ENCODE measurements around the gene ARL17B.
"Not testable (repeated sequence)": the region's sequence is repeated elsewhere in the genome, so short reads cannot be mapped to it uniquely, and the experiment has no call there.

ARL17B gene

GRCh38 chr17:46244949-46245768, 116.4 kb downstream of the ARL17B start:
- not testable (repeated sequence) for DNase-seq

GRCh38 chr17:46244339-46244913, 117.1 kb downstream of the ARL17B start:
- DNase-seq = not testable (repeated sequence)

- DNase-seq = not testable (repeated sequence)
Observed at GRCh38 chr17:46243928-46244327, 117.6 kb downstream of the ARL17B start.

- not testable (repeated sequence) for DNase-seq
Observed at GRCh38 chr17:46243505-46243904, 118.1 kb downstream of the ARL17B start.

- DNase-seq = not testable (repeated sequence)
Observed at GRCh38 chr17:46231359-46231758, 130.2 kb downstream of the ARL17B start.

- DNase-seq = peak; percentile 83 to 87
Observed at GRCh38 chr17:46225274-46225794, 136.2 kb downstream of the ARL17B start.

GRCh38 chr17:46224864-46225263, 136.7 kb downstream of the ARL17B start:
- not testable (repeated sequence) for DNase-seq
